GM18858 (cell line): ENCODE results near the gene MAPK12.

Source experiments
- ATAC-seq: cut with Tn5 transposase; IDR thresholded peaks from one replicate; pipeline ENCODE4 v1.9.1; 2021; ENCODE audit not compliant: unreplicated experiment

The MAPK12 gene

DNA sequence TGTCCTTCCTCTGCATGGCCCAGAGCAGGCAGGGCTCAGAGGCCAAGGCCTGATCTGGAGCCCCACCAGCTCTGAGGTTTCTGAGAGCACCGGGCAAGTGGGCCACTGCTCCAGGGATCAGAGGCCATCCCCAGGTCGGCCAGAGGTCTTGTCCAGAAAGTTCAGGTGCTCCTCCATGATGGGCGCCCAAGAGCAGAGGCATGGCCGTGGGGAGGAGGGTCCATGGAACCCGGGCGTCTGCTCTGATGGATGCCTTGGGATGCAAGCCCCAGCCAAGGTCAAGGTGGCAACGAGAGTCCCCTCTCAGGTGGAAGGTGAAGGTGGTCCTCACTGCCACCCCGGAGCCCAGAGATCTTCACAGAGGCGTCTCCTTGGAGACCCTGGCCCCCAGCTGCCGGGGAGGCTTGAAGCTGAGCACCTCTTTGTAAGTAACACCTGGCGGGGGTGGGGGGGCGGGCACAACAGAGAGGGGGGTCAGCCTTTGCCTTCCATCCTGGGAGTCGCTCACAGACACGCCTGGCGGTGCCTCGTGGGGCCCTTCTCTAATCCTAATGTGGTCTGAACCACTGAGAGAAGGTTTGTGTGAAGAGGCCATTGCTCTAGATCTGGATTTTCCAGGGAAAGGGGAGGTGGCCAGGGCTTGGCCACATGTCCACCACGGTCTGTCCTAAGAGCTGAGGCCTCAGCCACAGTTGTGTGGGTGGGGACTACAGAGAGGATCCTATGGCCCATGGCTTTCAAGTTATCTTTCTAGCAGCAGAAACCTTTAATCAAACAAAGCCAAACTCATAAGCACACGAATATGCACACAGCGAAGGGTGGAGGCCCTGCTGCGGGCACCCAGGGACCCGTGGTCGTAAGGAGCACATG lies 8.2 kb downstream of the MAPK12 start:
- no peak for ATAC-seq

DNA sequence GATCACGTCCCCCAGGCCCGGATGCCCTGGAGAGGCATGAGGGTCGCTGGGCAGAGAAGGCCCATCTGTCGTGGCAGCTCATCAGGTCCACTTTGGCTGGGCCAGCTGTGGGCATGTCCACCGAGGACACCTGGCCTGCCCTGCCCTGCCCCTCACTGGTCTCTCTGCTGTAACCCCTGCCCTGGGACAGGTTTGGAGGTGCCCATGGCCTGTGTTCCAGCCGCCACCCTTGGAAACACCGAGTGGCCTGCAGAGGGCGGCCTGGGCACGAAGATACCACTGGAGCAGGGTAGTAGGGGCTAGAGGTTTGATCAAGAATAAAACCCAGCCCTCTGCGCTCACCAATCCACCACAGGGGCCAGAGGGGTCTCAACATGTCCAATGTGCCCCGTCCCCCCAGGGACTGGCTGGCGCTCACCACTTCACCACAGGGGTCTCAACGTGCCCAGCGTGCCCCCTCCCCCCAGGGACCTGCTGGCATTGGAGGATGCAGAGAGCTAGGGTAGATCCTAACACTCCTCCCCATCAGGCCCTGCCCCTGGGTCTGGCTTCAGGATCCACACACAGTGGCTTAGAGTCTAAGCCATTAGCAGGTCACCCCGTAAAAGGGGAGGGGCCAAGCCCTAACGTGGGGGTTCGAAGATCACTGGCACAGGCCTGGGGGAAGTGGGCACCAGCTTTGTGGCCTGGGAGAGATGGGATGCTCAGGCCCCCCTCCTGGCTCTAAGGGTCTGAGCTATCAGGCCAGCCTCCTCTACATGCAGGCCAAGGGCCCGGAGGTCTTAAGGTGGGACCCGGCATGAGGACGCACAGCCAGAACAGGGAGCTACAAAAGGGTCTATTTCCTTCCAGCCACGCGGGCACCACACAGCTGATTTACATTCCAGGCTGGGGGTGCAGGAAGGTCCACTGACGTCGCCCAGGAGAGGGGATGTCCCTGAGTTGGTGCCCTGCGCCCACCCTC lies 9.1 kb downstream of the MAPK12 start:
- ATAC-seq: no peak

DNA sequence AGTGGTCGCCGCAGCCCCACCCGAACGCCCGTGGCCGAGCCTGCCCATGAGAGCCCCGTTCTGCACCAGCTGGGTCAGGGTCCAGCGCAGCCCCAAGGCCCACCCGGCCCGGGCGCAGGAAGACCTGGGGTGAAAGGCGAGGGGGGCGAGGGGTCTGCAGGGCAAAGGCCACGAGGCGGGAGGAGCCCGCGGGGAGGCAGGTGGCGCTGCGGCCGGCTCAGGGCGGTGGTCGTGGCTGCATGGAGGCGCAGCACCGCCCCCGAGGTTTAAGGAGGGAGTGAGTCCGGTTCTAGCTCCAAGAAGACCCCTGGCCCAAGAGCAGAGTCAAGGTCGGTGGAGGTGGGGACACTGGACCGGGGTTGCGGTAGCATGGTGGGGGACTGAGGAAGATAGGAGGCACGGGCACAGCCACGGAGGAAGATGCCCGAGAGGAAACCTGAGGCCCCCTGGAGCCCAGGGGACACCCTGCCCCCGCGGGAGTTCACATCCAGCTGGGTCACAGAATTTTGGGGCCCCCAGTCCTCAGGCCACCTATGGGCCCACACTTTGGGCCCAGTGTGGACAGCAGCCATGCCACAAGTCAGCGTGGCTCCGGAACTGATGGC lies 9.9 kb downstream of the MAPK12 start:
- ATAC-seq: no peak

DNA sequence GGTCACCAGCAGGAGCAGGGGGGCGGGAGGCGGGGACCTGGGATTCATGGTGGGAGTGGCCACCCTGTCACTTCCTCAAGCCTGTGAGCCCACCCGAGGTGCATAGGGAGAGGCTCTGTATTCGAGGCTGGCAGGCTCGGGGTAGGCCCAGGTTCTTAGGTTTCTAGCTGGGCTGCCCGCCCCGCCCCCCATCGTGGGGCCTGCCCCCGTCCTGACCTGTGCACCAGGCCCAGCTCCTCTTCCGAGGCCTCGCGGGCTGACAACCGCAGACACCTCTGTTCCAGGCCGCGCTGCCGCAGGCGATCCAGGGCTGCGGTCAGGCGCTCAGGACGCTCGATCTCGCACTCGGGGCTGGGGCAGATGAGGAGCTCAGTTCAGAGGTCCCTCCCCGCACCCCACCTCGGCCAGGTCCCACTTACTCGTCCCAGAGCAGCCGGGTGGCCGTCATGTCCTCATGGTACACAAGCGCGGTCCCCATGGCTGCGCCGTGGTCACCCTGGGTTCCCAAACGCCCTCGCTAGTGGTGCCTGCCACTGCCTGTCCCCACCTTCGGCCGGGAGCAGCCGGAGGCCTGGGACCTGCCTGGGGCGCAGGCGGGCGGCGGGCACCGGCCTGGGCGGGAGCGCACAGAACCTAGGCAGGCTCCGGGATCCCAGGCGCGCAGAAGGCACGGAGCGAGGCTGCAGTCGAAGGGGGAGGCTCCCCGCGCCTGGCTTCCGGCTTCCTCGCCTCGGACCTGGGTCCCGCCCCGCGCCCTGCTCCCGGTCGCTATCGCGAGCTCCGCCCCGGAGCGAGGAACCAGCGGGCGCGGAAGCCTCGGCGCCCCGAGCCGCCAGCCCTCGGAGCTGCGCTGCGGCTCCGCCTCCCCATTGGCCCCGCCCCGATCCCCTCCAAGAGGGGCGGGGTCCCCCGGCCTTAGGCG lies 10.7 kb downstream of the MAPK12 start, which contains the start of gene HDAC10:
HDAC10 (minus strand) TSS at position 711 of the 922 bp plus-strand sequence; CDS start at position 478, 233 bp downstream.
- ATAC-seq: no peak

DNA sequence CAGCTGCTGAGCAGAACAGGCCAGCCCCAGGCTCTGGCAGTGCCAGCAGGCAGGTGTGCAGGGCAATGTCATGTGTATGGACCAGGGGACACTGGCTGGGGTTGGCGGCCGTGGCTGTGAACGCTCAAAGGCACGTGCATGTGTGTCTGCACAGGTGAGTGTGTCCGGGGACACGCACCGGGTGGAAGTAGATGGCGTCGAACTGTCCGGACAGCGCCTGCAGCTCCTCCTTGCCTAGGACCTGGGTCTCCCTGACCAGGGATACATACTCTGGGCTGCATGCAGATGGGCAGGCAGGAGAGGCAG lies 11.3 kb downstream of the MAPK12 start:
- ATAC-seq: no peak

DNA sequence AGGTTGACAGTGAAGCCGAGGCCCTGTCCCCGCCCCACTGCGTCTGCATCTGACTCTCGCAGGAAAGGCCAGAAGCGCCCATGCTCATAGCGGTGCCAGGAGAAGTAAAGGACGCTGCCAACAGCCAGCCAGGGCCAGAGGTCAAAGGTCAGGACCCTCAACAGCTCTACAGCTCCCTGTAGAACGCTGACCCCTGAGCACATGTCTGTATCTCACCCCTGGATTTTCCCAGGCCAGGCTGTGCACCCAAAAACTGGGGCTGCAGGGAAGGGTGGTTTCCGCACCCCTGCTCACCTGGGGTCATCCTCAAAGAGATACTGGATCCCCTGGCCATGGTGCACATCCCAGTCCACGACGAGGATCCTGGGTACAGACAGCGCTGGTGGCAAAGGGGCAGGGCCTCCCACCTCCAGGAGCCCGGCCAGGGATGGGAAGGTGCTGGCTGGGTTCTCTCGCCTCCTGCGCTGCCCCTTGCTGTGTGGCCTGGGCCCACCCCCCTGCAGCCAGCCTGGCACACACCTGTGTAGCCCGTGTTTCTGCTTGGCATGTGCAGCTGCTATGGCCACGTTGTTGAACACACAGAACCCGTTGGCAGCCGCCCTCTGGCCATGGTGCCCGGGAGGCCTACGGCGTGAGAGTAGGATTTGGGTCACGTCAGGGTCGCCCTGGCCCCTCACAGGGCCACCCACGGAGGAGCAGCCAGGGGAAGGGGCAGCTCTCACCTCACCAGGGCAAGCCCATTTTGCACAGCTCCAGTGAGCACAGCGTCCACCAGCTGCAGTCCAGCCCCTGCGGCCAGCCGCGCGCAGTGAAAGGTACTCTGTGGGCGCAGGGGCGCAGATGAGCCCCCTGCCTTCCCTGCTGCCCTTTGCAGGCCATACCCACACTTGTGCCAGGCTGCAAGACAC lies 11.9 kb downstream of the MAPK12 start:
- no peak for ATAC-seq

DNA sequence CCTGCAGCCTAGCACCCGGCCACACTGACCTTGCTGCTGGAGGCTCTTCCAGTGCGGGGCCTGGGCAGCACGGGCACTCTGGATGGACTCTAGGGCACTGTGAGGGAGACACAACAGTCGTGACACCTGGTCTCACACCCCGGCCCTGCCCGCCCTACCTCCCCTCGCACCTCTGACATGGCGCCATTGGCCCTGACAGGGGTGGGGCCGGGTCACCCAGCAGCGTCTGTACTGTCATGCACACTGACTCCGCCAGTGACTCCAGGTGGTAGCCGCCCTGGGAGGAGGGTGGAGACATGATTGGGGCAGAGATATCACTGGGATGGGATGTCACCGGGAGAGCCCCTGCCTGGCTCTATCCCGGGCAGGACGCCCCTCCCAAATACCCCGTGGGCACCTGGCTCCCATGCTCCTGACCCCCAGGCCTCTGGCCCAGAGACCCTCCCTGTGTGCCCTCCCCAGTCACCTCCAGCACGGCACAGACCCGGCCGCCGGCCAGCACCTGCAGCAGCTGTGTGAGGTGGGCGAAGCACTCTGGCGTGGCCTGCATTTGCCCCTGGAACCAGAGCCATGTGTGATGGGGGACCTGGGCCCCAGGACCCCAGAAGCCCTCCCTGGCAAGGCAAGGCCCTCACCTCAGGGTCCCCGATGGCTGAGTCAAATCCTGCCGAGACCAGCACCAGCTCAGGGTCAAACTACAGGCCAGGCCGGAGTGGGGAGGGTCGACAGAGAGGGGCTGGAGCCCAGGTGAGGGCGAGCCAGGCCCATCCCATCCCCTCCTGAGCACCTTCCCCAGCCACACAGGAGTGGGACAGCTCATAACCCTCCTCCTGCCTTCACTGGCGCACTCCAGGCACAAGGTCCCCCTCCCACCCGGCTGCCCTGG lies 13.0 kb downstream of the MAPK12 start:
- ATAC-seq: no peak

DNA sequence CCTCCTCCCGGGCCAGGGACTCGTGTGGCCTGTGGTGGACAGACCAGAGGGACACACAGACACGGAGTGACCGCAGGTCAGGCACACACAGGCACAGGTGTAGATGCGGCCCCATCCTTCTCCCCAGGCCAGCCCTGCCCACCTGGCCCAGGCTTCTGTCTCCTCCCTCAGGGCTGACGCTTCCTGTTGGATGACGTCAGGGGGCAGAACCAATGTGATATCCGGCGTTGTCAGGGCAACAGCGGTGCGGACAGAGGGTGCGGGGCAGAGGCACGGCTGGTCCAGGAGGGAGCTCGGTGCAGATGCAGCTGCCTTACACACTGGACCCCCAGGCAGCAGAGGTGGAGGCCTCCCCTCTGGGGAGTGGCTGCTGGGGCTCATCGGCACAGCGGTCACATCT lies 13.7 kb downstream of the MAPK12 start:
- ATAC-seq: no peak

DNA sequence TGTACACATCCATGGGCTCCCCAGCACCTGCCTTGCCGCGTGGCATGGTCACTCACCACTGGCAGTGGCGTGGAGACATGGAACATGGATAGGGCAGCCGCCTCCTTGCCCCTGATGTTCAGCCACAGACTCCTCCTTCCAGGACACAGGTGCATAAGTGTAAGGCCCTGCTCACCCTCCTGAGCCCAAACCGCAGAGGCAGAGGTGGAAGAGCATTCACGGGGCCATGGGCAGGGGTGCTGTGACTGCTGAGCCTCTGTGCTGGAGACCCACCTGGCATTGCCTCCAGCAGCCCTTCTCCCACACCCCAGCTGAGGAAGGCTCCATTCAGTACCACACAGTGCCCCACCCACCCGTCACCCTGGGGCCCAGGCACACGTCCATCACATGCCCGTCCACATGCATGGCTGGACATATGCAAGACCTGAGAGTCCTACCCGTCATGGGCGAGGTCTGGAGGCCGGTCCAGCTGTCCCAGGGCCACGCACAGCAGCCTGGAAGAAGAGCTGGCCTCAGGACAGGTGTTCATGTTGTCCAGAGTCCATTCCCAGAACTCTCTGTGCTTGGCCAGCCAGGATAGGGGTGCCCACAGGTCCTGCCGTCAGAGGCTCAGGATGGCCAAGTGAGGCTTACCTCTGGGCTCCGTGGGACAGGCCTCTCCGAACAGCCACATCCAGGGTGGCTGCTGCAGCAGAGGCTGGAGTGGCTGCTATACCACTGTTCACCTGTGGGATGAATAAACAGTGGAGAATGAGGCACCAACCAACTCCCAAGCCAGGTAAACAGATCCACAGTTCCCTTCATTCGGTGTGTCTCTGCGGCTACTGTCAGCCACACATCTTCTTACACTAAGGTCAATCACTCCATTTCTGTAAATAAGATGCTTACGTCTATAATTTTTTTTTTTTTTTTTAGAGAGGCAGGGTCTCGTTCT lies 15.0 kb downstream of the MAPK12 start:
- ATAC-seq: no peak

DNA sequence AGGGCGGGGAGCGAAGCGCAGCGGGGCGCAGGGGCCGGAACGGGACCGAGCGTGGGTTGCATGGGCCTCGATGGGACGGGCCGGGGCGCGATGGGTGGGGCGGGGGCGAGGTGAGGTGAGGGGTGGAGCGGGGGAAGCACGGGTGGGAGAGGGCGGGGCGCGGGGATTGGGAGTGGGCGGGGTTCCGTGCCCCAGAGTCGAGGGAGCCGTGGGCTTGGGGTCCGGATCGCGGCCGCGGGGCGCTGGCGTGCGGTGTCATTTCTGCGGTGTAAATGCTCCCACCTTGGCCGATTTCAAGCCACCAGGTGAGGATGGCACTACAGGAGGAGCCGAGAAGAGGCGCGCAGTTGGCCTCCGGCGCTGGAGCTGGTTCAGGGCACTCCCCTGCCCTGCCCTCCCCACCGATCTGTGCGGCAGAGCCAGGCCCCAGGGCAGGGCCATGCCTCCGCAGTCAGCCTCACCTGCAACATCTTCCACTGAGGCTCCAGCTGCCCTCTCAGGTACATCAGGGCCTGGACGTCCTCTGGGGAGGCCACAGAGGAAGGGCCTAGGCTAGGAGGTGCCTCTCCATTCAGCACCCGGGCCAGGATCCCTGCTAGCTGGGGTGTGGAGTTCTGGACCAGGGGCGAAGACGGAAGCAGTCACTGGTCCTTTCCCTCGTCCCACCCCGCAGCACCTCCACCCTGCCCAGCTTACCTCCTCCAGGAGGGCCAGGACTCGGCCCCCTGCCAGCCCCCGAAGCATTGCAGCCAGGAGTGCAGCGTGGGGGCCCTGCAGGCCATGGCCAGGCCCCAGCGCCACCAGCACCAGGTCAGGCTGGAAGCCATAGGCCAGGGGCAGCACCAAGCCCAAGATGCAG lies 16.0 kb downstream of the MAPK12 start:
- no peak for ATAC-seq

DNA sequence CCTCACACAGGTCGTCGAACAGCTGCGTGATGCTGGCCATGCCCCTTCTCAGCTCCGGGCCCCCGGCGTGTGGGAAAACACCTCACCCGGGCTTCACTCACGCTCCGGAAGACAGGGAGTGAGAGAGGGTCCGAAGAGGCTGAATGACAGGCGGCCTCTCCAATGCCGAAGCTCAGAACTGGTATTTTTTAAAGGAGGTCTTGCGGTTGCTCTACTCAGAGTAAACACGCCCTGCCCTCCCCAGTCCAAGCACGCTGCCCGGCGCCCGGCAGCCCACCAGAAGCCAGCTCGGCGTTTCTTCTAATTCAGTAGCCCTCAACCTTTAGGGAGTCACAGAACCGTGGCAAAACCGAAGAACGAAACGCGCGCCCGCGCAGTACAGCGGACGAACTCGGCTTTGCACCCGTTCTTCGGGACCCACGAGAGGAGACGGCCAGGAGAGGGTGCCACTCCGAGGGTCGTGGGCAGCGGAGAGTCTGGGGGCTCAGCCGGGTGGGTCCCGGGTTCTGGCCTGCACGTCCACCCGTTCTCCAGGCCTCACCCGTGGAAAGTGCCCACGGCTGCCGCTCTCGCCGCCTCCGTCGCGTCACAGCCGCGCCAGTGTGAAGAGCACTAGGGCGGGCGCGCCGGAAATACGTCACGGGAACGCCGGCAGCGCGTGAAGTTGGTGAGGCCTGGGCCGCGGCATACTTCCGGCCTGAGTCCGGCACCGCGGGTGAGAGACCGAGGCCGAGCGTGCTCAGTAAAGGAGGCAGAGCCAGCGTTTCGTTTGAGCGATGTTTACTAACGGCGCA lies 16.9 kb downstream of the MAPK12 start, which contains the start of gene TUBGCP6:
TUBGCP6 (minus strand) TSS at position 604 of the 794 bp plus-strand sequence; CDS start at position 40, 564 bp downstream.
- ATAC-seq: peak; percentile 53

DNA sequence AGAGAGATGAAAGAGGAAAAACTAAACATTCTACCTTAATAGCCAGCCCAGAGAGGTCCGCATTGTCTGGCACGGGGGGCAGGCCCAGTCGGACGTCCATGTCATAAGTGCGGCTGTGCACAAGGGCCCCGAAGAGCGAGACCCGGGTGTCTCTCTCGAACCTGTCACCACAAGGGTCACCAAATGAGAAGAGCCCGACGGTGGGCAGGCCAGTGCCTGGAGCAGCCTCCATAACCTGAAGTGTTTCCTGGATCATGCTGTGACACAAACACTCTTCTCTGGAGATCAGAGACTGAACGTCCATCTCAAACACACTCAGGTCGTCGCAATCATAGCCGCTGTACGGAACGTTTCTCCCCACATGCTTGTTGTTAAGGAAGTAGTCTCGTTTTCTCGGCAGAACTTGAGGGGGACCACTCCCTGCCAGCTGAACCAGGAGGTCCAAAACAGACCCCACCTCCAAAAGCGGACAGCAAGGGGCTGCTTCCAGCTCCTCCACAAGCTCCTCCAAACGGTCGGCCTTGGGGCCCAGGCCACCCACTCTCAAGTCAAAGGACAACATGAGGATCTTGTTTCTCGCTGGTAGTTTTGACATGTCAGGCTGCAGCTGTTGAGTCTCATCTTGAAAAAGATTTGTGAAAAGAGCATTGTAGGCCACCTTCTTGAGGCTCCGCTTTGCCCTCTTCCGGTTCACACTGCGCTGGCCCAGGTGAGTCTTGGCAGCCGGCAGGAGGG lies 17.6 kb downstream of the MAPK12 start:
- peak; percentile 17 for ATAC-seq

DNA sequence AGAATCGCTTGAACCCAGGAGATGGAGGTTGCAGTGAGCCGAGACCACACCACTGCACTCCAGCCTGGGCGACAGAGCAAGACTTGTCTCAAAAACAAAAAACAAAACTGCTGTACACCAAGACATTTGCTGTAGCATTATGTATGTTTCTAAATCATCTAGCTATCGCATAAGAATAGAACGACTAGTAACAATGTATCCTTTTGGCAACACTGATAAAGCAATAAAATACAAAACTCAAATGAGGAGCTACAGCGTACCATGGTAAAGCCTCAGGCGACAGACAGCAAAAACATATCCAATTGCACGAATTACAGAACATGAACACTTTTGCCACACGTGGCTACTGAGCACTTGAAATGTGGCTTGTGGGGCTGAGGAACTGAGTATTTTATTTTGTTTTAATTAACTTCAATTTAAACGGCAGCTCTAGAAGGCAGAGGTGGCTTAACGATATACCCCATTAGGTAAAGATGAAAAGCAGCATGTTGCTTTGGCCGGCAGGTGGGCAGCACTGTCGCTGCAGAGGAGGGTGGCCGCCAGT lies 19.0 kb downstream of the MAPK12 start:
- no peak for ATAC-seq

DNA sequence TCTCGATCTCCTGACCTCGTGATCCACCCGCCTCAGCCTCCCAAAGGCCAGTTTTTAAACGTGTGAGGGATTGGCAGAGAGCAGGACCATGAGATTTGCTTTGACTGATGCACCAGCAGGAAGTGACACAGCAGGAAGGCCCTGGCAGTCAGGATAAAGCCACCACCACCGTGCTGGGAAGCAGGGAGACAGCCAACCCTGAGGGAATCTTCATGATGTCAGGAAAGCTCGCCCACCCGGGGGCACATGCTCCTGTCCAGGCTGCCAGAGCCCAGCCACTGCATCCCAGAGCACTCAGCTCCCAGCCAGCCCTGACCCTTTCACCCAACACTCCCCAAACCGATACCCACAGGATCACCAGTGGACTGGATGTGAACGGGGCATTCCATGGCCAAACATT lies 22.7 kb downstream of the MAPK12 start:
- no peak for ATAC-seq
